GM21447 (cell line): Measurements from ENCODE around the gene IL1B.

ENCODE experiments used
- ATAC-seq: cut with Tn5 transposase; IDR thresholded peaks from one replicate; pipeline ENCODE4 v1.9.1; 2021; ENCODE audit not compliant: unreplicated experiment

Gene IL1B

GRCh38 chr2:112811276-112811831, 25.2 kb downstream of the IL1B start:
- no peak for ATAC-seq

- ATAC-seq, result no peak
Measured at GRCh38 chr2:112809112-112809511, 27.5 kb downstream of the IL1B start.

GRCh38 chr2:112807233-112807807, 29.3 kb downstream of the IL1B start:
- no peak for ATAC-seq

- no peak for ATAC-seq
Measured at GRCh38 chr2:112805542-112805941, 31.0 kb downstream of the IL1B start.

GRCh38 chr2:112803691-112804521, 32.7 kb downstream of the IL1B start:
- peak; percentile 53 for ATAC-seq

- no peak for ATAC-seq
Measured at GRCh38 chr2:112800881-112801583, 35.5 kb downstream of the IL1B start.

- no peak for ATAC-seq
Measured at GRCh38 chr2:112798979-112799975, 37.3 kb downstream of the IL1B start.

- no peak for ATAC-seq
Measured at GRCh38 chr2:112796486-112796885, 40.1 kb downstream of the IL1B start.

GRCh38 chr2:112795774-112796173, 40.8 kb downstream of the IL1B start:
- ATAC-seq, result no peak

GRCh38 chr2:112794841-112795240, 41.7 kb downstream of the IL1B start:
- ATAC-seq, result no peak

- peak; percentile 58 for ATAC-seq
Measured at GRCh38 chr2:112794131-112794733, 42.3 kb downstream of the IL1B start.

GRCh38 chr2:112793449-112793978, 43.1 kb downstream of the IL1B start:
- no peak for ATAC-seq

- no peak for ATAC-seq
Measured at GRCh38 chr2:112792419-112792818, 44.2 kb downstream of the IL1B start.

GRCh38 chr2:112791693-112792230, 44.8 kb downstream of the IL1B start:
- ATAC-seq, result no peak

GRCh38 chr2:112791019-112791418, 45.6 kb downstream of the IL1B start:
- ATAC-seq, result no peak

- ATAC-seq, result no peak
Measured at GRCh38 chr2:112790305-112790704, 46.3 kb downstream of the IL1B start.

GRCh38 chr2:112789186-112789585, 47.4 kb downstream of the IL1B start:
- ATAC-seq, result no peak

GRCh38 chr2:112788653-112789052, 47.9 kb downstream of the IL1B start:
- ATAC-seq, result no peak

- ATAC-seq, result no peak
Measured at GRCh38 chr2:112787729-112788393, 48.7 kb downstream of the IL1B start.
